SU-DHL-6 (cell line): Measurements from ENCODE around the gene KLF2.

Experiments
- H2AFZ ChIP-seq: fragments of 200-600 bp; sonication (generic); 2 replicates; pipeline ENCODE4 v1.6.1; 2014; ENCODE audit warnings: low read depth, mild to moderate bottlenecking, moderate library complexity, mixed read lengths, antibody characterized with exemption, low read length; ENCODE audit not compliant: severe bottlenecking
- H3F3A ChIP-seq: fragments of 200-600 bp; shearing (Covaris generic); 2 replicates; pipeline ENCODE4 v1.6.0; 2016; ENCODE audit warnings: antibody characterized with exemption, mild to moderate bottlenecking; ENCODE audit not compliant: insufficient read depth
- H3K27ac ChIP-seq: fragments of 200-600 bp; sonication (generic); 2 replicates; pipeline ENCODE4 v1.5.1; 2016; ENCODE audit warnings: low read depth, mild to moderate bottlenecking, low read length, moderate library complexity, mixed read lengths
- H3K27me3 ChIP-seq: fragments of 200-600 bp; sonication (generic), shearing (Covaris generic); 2 replicates; pipeline ENCODE4 v1.6.0; 2014; ENCODE audit warnings: mild to moderate bottlenecking, low read length
- H3K36me3 ChIP-seq: fragments of 200-600 bp; sonication (generic); 2 replicates; pipeline ENCODE4 v1.6.1; 2014; ENCODE audit warnings: mild to moderate bottlenecking, low read length, mixed read lengths
- H3K4me2 ChIP-seq: fragments of 300-600, 200-600 bp; shearing (Covaris generic), sonication (generic); 2 replicates; pipeline ENCODE4 v1.6.0; 2014; ENCODE audit warnings: low read length, low read depth, mild to moderate bottlenecking; ENCODE audit not compliant: poor library complexity, severe bottlenecking
- H3K4me3 ChIP-seq: fragments of 200-600 bp; sonication (generic); 2 replicates; pipeline ENCODE4 v1.5.1; 2014; ENCODE audit warnings: antibody characterized with exemption, low read length, mild to moderate bottlenecking, mixed read lengths; ENCODE audit not compliant: insufficient read depth, poor library complexity, severe bottlenecking
- H3K79me2 ChIP-seq: fragments of 200-600 bp; sonication (generic); 2 replicates; pipeline ENCODE4 v1.6.1; 2014; ENCODE audit warnings: mild to moderate bottlenecking, low read length, moderate library complexity; ENCODE audit not compliant: insufficient read depth
- H3K9ac ChIP-seq: fragments of 200-600 bp; sonication (generic); 2 replicates; pipeline ENCODE4 v1.7.0; 2014; ENCODE audit warnings: mild to moderate bottlenecking, low read length
- H3K9me2 ChIP-seq: fragments of 200-600 bp; sonication (generic); replicated peaks from 2 replicates; pipeline ENCODE4 v1.6.1; 2014; ENCODE audit warnings: low read length; ENCODE audit not compliant: insufficient read depth
- H3K9me3 ChIP-seq: fragments of 200-600 bp; sonication (generic); 2 replicates; pipeline ENCODE4 v1.6.1; 2014; ENCODE audit warnings: low read length, mixed read lengths; ENCODE audit not compliant: insufficient read depth
- H4K20me1 ChIP-seq: fragments of 200-600 bp; sonication (generic); 2 replicates; pipeline ENCODE4 v1.6.1; 2014; ENCODE audit warnings: low read depth, mild to moderate bottlenecking, antibody characterized with exemption, low read length, moderate library complexity, mixed read lengths
- EZH2phosphoT487 ChIP-seq: fragments of 200-600 bp; sonication (generic), shearing (Covaris generic); conservative IDR thresholded peaks from 2 replicates; pipeline ENCODE4 v1.6.1; 2018; ENCODE audit warnings: mild to moderate bottlenecking, antibody characterized with exemption, low read length, moderate library complexity, mixed read lengths
- TF ChIP-seq, protein P1 (sequence below): fragments of 200-600 bp; sonication (generic); IDR thresholded peaks from one replicate; pipeline ENCODE4 v1.5.1; 2017; ENCODE audit warnings: antibody characterized with exemption, mild to moderate bottlenecking, low read length, moderate library complexity; ENCODE audit not compliant: insufficient read depth, poor library complexity, severe bottlenecking

KLF2 gene

DNA sequence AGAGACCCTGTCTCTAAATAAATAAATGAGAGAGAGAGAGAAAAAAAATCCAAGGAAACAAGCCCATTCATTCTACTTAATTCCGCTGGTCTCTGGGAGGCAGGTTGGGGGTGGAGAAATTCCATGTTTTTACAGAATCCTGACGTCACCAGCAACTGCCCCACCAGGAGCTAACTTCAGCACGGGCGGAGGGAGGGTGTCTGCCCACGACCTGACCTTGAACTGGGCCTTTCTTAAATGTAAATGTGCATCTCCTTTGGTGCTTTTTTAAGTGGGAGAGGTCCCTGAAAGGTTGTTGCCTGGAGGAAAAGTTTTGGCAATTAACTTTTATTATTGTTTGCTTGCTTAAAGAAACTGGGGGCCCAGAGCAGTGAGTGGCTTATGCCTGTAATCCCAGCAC is 15.5 kb downstream of the KLF2 start:
- no peak for TF ChIP-seq EZH2phosphoT487
- TF ChIP-seq, protein P1, sequence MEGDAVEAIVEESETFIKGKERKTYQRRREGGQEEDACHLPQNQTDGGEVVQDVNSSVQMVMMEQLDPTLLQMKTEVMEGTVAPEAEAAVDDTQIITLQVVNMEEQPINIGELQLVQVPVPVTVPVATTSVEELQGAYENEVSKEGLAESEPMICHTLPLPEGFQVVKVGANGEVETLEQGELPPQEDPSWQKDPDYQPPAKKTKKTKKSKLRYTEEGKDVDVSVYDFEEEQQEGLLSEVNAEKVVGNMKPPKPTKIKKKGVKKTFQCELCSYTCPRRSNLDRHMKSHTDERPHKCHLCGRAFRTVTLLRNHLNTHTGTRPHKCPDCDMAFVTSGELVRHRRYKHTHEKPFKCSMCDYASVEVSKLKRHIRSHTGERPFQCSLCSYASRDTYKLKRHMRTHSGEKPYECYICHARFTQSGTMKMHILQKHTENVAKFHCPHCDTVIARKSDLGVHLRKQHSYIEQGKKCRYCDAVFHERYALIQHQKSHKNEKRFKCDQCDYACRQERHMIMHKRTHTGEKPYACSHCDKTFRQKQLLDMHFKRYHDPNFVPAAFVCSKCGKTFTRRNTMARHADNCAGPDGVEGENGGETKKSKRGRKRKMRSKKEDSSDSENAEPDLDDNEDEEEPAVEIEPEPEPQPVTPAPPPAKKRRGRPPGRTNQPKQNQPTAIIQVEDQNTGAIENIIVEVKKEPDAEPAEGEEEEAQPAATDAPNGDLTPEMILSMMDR = no peak
- no peak overlapping the region for H3K4me3 ChIP-seq

DNA sequence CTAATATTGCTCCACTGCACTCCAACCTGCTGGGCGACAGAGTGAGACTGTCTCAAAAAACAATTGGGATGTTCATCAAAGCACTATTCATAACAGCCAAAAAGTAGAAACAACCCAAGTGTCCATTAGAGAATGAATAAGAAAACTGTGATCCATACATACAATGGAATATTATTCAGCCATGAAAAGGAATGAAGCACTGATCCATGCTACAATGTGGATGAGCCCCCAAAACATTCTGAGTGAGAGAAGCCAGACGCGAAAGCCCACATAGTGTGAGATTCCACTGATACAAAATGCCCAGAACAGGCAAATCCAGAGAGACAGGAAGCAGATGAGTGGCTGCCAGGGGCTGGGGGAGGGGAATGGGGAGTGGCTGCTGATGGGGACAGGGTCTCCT is 16.0 kb downstream of the KLF2 start:
- H3K79me2 ChIP-seq = no peaks in the 10 kb centered on the region
- no peak for TF ChIP-seq EZH2phosphoT487
- TF ChIP-seq, protein P1 = no peak
- no peak overlapping the region for H3K27ac ChIP-seq
- no peak overlapping the region for H2AFZ ChIP-seq
- H3F3A ChIP-seq = no peaks in the 10 kb centered on the region
- no peak overlapping the region for H3K9ac ChIP-seq
- no peaks in the 10 kb centered on the region for H3K9me3 ChIP-seq
- no peaks in the 10 kb centered on the region for H3K27me3 ChIP-seq
- no peaks in the 10 kb centered on the region for H4K20me1 ChIP-seq
- H3K36me3 ChIP-seq = no peaks in the 10 kb centered on the region
- no peak overlapping the region for H3K4me3 ChIP-seq
- no peak overlapping the region for H3K4me2 ChIP-seq
- no peaks in the 10 kb centered on the region for H3K9me2 ChIP-seq

More for the DNA sequence above, 15.5 kb downstream of the KLF2 start:
- Histone ChIP-seq H3K27me3 (no peaks in the 10 kb centered on the region), H3K27ac (no peak overlapping the region), H3K9me2 (no peaks in the 10 kb centered on the region), H3K9me3 (no peaks in the 10 kb centered on the region), H2AFZ (no peak overlapping the region), H3F3A (no peaks in the 10 kb centered on the region), H3K36me3 (no peaks in the 10 kb centered on the region), H3K9ac (no peak overlapping the region), H3K79me2 (no peaks in the 10 kb centered on the region), H4K20me1 (no peaks in the 10 kb centered on the region), H3K4me2 (no peak overlapping the region)

DNA sequence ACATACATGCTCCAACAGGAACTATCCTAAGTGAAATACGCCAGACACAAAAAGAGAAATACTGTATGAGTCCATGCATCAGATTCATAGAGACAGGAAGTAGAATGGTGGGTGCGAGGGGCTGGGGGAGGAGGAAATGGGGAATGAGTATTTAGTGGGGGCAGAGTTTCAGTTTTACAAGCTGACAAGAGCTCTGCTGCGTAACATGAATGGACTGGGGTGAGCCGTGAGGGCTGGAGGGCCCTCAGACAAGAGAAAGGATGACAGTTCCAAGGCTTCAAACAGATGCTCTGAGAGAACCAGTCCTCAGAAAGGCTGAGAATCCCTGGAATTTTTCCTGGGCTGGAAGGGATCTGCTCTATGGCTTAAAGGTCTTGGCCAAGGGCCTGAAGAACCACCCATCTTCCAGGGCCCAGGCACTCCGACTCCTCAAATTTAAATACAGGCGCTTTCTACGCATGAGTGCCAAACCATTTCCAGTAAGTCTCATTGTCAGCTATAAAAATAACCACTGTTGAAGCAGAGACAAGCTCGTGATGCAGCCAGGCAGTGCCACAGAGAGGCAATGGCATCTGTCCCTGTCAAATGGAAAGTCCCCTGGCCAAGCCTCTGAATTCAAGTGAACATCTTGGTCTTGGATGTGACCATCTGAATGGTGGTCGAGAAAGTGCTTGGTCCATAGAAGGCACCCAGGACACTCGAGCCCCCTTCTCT is 17.5 kb downstream of the KLF2 start:
- Histone ChIP-seq H3K9ac (no peak overlapping the region), H3K27me3 (no peaks in the 10 kb centered on the region), H3K27ac (no peak overlapping the region), H3K36me3 (no peaks in the 10 kb centered on the region), H3K9me3 (no peaks in the 10 kb centered on the region), H3F3A (no peaks in the 10 kb centered on the region), H3K4me2 (no peak overlapping the region), H3K79me2 (no peaks in the 10 kb centered on the region), H4K20me1 (no peaks in the 10 kb centered on the region), H3K9me2 (no peaks in the 10 kb centered on the region), H2AFZ (no peak overlapping the region), H3K4me3 (no peak overlapping the region)
- no peak for TF ChIP-seq EZH2phosphoT487
- TF ChIP-seq, protein P1 = no peak
